Measurements from ENCODE around the gene C1QTNF9B. TPM values are rescaled to one million over a fixed set of nuclear protein-coding genes. Genes with fewer than 3 reads are reported as not detected.

C1QTNF9B gene
- total and polyA plus RNA-seq, 2 of the 13 experiments (the other 11 are each of a cell fraction or from before 2014, with no cell fraction given), result not detected

DNA sequence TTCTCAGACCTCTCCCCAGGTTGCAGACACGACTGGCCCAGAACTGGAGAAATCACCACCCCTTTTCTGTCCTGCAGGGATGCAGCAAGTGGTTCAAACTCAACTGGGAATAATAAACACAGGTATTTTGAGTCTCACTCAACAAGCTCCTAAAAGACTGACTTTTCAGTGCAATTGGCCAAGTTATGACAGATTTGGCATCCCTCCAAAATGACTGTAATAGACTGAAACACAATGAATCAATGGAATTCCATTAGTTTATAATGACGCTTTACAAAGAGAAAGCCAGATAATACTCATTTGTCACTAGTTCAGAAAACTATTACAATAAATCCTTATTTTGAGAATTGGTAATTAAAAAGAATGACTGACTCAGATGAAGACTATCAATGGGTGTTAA is 46.2 kb downstream of the C1QTNF9B start:
- Histone ChIP-seq H3K79me2 (ENCODE audit: insufficient read depth, low read length) (no peaks in the 10 kb centered on the region), H3K27ac (ENCODE audit: extremely low read length, insufficient read depth, low read length) (no peak overlapping the region), H3K9me3 (ENCODE audit: low read length) (no peaks in the 10 kb centered on the region), H3K27me3 (ENCODE audit: control insufficient read depth in 1 of 2, insufficient read depth in 2 of 2, low read length in 2 of 2) (no peaks in the 10 kb centered on the region), H3K9ac (ENCODE audit: insufficient read depth, low read depth, low read length) (no peak overlapping the region), H2AFZ (ENCODE audit: low read length) (no peak overlapping the region), H3K4me3 (replicated peaks in 1 of 3; ENCODE audit: insufficient read depth in 1 of 3, low read depth in 2 of 3, low read length in 3 of 3) (no peak overlapping the region), H4K20me1 (ENCODE audit: insufficient read depth, low read length) (no peaks in the 10 kb centered on the region), H3K36me3 (replicated peaks in 1 of 2; ENCODE audit: control insufficient read depth in 1 of 2, insufficient read depth in 2 of 2, low read length in 2 of 2) (no peaks in the 10 kb centered on the region; a peak in 1 of 5 replicates), H3K4me2 (ENCODE audit: low read depth, low read length) (no peak overlapping the region), H3K4me1 (ENCODE audit: insufficient read depth, low read length) (no peaks in the 10 kb centered on the region)
- TF ChIP-seq RFXANK (CRISPR knock-in tag; IDR thresholded peaks at IDR 0.05) (no peak), HCFC1 (IDR thresholded peaks at IDR 0.05; ENCODE audit: low read depth, low read length) (no peak), GMEB2 (CRISPR knock-in tag; IDR thresholded peaks at IDR 0.05; ENCODE audit: low read depth) (no peak), SMYD3 (CRISPR knock-in tag; IDR thresholded peaks at IDR 0.05) (no peak), NRL (CRISPR knock-in tag; IDR thresholded peaks at IDR 0.05; ENCODE audit: borderline replicate concordance) (no peak), ZNF468 (CRISPR knock-in tag; IDR thresholded peaks at IDR 0.05) (no peak), ZBTB42 (CRISPR knock-in tag; IDR thresholded peaks at IDR 0.05) (no peak), ZNF225 (CRISPR knock-in tag; IDR thresholded peaks at IDR 0.05) (no peak), JDP2 (CRISPR knock-in tag; IDR thresholded peaks at IDR 0.05; ENCODE audit: borderline replicate concordance) (no peak), THRA (CRISPR knock-in tag; IDR thresholded peaks at IDR 0.05; ENCODE audit: borderline replicate concordance) (no peak)
- ATAC-seq (no peak), FAIRE-seq (no peak), DNase-seq (ENCODE audit: low spot score) (no peak)
- POLR2A ChIA-PET, result no interaction called here
- no TSS peak for BruUV-seq (replicated peaks)
- 92% methylated on average over 2 of the region's 2 CpGs for WGBS (ENCODE audit: low lambda C conversion rate)
- intact Hi-C loops (cut with micrococcal nuclease; ENCODE audit: unreplicated experiment) (no loop called here), in situ Hi-C loops (cut with HindIII; ENCODE audit: extremely low pct_ligation_motif_present, low pct_unique_long_range_greater_than_20kb) (no loop called here)
- CTCF ChIA-PET (ENCODE audit: low intra/inter-chr PET ratio, low total read pairs), result no interaction called here

Data from HepG2 (cell line).